Epidermal melanocyte (primary cell): ENCODE data around the gene CAPN2.
"Not testable (repeated sequence)": the region's sequence is repeated elsewhere in the genome, so short reads cannot be mapped to it uniquely, and the experiment has no call there.

Source experiments
- DNase-seq: peaks from one replicate; pipeline ENCODE4 v3.0.0; 2011; ENCODE audit warnings: low spot score; ENCODE audit not compliant: insufficient read length

CAPN2 gene

GRCh38 chr1:223716302-223716862 is 4.0 kb downstream of the CAPN2 start:
- DNase-seq: no peak

- no peak for DNase-seq
These were observed 4.8 kb downstream of the CAPN2 start for GRCh38 chr1:223717123-223717522.

- DNase-seq: no peak
These were observed 5.5 kb downstream of the CAPN2 start for GRCh38 chr1:223717695-223718363.

GRCh38 chr1:223718850-223719249 is 6.5 kb downstream of the CAPN2 start:
- DNase-seq: no peak

GRCh38 chr1:223720971-223721591 is 8.7 kb downstream of the CAPN2 start:
- no peak for DNase-seq

GRCh38 chr1:223721658-223722607 is 9.6 kb downstream of the CAPN2 start:
- no peak for DNase-seq

GRCh38 chr1:223723351-223723904 is 11.1 kb downstream of the CAPN2 start:
- no peak for DNase-seq

GRCh38 chr1:223724376-223724775 is 12.0 kb downstream of the CAPN2 start:
- no peak for DNase-seq

GRCh38 chr1:223725578-223725977 is 13.2 kb downstream of the CAPN2 start:
- DNase-seq: no peak

GRCh38 chr1:223726380-223727001 is 14.2 kb downstream of the CAPN2 start:
- DNase-seq: peak; percentile 78

- no peak for DNase-seq
These were observed 15.2 kb downstream of the CAPN2 start for GRCh38 chr1:223727541-223727940.

- no peak for DNase-seq
These were observed 17.6 kb downstream of the CAPN2 start for GRCh38 chr1:223729906-223730305.

GRCh38 chr1:223730479-223731132 is 18.3 kb downstream of the CAPN2 start:
- peak; percentile 41 for DNase-seq

- DNase-seq: no peak
These were observed 18.9 kb downstream of the CAPN2 start for GRCh38 chr1:223731133-223731770.

- DNase-seq: no peak
These were observed 20.9 kb downstream of the CAPN2 start for GRCh38 chr1:223732993-223733798.

GRCh38 chr1:223733898-223734852 is 21.8 kb downstream of the CAPN2 start:
- no peak for DNase-seq

- not testable (repeated sequence) for DNase-seq
These were observed 24.3 kb downstream of the CAPN2 start for GRCh38 chr1:223736638-223737037.

- DNase-seq: no peak
These were observed 25.0 kb downstream of the CAPN2 start for GRCh38 chr1:223737342-223737741.
